ENCODE results near the gene MCF2L.
A peak's percentile ranks its signal among the peaks of the same experiment; 100 is the strongest.

The MCF2L gene

GRCh38 chr13:112963641-112964040, 5.4 kb upstream of the MCF2L start:
- DNase-seq = no peak

DNA sequence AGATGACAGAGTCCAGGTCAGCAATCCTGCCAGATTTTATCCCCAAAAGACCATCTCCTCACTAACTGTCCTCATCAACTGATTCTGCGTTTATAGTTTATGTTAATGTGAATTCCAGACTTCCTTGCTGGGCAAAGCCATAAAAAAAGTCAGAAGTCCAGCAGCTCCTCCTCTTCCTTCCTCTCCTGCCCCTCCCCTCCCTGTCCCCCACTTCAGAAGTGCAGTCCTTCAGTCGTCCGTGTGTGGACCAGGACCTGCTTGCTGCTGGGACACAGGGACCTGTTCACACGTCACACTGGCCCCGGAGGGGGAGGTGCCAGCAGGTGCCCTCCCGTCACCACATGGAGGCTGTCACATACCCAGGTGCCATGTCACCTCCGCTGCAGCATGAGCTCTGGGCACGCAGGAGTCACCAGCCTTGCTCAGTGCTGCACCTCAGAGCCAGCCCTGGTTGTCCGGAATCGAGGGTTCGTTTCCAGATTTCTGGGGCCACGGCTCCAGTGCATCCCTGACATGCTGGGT, 4.0 kb upstream of the MCF2L start:
- DNase-seq = no peak

GRCh38 chr13:112965573-112966115, 3.4 kb upstream of the MCF2L start:
- DNase-seq = no peak

GRCh38 chr13:112966776-112967175, 2.2 kb upstream of the MCF2L start:
- DNase-seq = no peak

DNA sequence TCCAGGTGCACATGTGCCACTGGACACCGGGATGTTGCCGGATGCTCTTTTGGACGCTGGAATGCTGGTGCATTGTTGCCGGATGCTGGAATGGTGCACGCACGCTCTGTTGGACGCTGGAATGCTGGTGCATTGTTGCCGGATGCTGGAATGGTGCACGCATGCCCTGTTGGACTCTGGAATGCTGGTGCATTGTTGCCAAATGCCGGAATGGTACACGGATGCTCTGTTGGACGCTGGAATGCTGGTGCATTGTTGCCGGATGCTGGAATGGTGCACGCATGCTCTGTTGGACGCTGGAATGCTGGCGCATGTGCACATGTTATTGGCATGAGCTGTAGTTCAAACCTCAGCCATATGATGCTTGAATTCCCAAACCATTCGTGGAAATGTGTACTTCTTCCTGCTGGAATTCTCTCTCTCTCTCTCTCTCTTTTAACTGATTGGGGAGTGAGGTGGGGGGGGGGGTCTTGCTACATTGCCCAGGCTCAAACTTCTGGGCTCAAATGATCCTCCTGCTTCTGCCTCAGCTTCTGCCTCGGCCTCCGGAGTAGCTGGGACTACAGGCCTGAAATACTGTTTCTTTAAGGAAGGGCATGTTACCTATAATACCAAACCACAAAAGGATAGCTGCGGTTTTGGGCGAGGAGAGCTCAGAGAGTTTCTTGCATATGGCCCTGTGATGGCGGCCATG, 1.2 kb upstream of the MCF2L start:
- DNase-seq = no peak

DNA sequence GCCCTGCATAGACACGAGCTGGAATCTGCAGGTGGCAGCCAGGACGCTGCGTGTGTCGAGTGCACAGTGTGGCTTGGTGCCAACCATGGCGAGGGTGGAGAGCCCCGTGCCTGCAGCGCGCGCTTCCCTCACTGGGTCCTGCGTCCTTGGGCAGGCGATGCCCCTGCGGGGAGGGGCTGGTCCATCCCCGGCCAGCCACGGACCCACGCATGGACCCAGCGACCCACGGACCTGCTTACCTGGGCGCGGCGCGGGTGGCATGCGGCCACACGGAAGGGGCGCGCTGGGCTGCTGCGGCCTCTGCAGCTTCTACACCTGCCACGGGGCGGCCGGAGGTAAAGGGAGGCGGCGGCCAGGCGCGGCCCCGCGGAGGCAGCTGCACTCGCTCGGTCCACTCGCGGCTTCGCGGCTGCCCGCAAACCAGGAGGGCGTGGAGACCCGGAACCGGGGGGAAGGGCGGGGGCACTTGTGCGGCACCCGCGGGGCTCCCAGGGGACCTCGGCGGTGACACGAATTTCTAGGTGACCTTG, 569 bp upstream of the MCF2L start:
- DNase-seq = peak; percentile 43

- DNase-seq = no peak
Measured at GRCh38 chr13:112969692-112970338, 801 bp downstream of the MCF2L start.

- DNase-seq = no peak
Measured at GRCh38 chr13:112970552-112971287, 1.7 kb downstream of the MCF2L start.

DNA sequence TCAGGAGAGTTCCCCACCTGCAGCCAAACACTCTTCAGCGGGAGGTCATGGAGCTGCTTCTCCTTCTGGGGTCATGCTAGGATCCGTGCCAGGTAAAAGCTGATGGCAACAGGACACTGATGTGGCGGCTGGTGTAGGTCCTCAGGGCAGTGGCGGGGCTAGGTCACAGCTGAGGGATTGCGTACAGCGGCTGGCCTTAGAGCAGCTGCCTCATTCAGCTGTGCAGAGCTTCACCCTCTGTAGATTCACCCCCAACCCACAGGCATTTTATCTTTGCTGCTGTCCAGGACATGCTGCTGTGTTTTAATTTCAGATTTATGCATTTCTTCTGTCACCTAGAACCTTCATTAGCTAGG, 2.3 kb downstream of the MCF2L start:
- no peak for DNase-seq

DNA sequence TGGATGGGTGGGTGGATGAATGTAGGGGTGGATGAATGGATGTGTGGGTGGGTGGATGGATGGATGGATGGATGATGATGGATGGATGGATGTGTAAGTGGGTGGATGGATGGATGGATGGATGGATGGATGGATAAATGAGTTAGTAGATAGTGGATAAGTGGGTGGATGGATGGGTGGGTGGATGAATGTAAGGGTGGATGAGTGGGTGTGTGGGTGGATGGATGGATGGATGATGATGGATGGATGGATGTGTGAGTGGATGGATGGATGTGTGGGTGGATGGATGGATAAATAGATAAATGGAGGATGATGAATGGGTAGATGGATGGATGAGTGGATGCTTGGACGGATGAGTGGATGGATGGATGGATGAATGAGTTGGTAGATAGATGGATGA, 3.2 kb downstream of the MCF2L start:
- no peak for DNase-seq

- no peak for DNase-seq
Measured at GRCh38 chr13:112972867-112973576, 4.0 kb downstream of the MCF2L start.

DNA sequence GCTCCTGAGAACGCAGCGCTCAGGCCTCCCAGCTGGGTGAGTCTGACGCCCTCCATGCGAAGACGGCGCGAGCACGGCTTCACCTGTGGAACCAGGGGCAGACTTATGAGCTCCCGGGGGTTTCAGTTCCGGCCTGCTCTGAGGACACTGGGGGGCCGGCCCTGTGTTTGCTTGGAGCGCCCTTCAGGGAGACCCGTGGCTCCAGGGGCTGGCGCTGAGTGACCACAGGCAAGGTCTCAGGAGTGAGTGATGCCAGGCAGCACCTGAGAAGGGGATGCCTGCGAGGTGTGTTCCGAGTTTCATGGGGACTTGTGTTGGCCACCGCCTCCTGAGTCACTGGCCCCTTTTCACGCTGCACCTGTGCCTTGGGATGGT, 4.5 kb downstream of the MCF2L start:
- DNase-seq = no peak

- DNase-seq = no peak
Measured at GRCh38 chr13:112974125-112974524, 5.1 kb downstream of the MCF2L start.

GRCh38 chr13:112974671-112975070, 5.7 kb downstream of the MCF2L start:
- no peak for DNase-seq

GRCh38 chr13:112975401-112975939, 6.5 kb downstream of the MCF2L start:
- no peak for DNase-seq

DNA sequence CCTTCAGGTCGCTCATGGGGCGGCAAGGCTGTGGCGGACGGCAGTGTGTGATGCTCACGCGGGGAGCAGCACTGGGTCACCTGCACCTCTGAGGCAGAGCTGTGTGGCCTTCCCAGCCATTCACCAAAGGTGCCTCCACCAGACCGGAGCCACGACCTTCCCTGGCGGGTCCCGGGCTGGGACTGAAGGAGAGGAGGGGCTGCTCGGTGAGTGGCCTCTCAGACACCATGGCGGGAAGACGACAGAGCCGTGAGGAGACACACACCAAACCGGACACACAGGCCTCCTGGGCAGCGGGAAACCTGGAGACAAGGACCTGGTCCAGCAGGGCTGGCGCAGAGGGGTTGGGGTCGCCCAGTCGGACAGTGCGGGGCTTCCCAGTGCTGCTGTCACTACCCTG, 7.5 kb downstream of the MCF2L start:
- DNase-seq = no peak

- DNase-seq = no peak
Measured at GRCh38 chr13:112977091-112977490, 8.1 kb downstream of the MCF2L start.

DNA sequence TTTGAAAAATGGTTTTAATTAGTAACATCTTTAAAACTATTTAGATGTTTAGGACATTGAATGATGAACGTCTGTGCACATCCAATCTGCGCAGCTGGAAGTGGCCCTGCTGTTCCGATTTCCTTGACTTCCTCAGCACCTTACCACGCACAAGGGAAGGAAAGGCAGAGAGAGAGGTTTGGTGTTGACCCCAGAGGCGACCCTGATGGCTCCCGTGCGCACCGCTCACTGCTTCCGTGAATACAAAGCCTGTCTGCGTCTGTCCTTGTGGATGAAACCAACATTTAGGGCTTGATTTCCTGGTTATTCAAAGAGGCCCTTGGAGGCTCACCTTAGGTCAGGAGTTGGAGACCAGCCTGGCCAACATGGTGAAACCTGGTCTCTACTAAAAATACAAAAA, 8.5 kb downstream of the MCF2L start:
- no peak for DNase-seq

DNA sequence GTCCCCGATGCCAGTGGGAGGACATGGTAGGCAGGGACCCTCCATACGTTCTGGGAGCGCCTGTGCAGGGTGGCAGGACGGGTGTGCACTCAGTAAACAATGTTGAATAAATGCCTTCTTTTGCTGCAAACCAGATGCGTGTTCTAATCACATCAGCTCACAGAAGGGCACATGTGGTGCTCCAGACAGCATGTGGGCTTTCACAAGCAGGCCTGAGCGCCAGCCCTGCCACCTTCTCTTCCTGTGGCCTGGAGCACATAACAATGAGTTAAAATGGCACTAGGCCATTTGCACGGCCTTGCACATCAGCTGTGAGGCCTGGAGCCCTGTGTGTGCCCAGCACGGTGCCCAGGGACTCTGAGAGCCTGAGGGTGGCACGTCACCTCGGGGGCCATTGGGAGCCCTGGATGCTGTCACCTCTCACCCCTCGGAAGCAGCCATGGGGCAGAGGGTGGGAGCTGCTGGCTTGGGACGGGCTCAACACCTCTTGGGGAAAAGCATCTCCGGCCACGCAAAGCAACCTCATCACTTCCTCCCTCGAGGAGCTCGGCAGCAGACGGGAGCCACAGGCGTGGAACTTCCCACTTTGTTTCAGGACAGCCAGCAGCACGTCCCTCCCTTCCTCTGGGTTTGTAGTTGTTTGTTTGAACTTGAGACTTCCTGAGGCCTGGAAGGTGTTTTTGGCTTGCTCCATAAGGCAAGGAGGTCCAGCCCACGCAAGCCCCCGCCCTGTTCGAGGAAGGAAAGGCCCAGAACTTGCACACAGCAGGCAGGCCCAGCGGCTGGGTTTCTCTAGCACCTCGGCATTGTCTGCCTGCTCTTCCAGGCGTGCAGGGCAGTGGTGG, 9.8 kb downstream of the MCF2L start:
- no peak for DNase-seq

DNA sequence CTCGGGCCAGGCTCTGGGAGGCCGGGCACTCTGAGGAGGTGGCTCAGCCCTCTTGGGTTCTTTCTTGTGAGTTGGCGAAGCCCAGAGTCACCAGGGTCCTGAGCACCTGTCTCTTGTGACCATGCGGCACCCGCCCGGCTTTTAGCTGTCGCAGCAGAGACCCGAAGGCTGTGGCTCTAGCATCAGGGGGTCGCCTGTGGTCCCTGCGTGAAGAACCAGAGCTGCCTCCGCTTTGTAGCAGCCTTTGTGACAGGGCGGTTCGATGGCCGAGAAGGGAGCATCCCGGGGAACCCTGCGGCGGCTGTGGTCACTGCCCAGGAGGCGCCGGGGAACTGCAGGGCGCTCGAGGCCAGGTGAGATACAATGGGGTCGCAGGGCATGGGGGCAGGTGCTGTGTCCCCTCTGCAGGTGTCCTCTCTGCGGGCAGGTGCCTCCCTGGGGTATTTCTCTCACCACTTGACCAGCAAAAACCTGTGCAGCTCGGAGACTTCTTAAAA, 10.4 kb downstream of the MCF2L start:
- DNase-seq = no peak

- no peak for DNase-seq
Measured at GRCh38 chr13:112980434-112980833, 11.4 kb downstream of the MCF2L start.

All from T-helper 9 cell (primary cell).